Cerebellar nuclear complex (tissue), 1 donor: ENCODE results near the gene RPL36A.

Source experiments
- DNase-seq, 2 experiments: peaks; one replicate each; lab custom pipeline; 2025; lab: John Stamatoyannopoulos, UW

RPL36A gene

DNA sequence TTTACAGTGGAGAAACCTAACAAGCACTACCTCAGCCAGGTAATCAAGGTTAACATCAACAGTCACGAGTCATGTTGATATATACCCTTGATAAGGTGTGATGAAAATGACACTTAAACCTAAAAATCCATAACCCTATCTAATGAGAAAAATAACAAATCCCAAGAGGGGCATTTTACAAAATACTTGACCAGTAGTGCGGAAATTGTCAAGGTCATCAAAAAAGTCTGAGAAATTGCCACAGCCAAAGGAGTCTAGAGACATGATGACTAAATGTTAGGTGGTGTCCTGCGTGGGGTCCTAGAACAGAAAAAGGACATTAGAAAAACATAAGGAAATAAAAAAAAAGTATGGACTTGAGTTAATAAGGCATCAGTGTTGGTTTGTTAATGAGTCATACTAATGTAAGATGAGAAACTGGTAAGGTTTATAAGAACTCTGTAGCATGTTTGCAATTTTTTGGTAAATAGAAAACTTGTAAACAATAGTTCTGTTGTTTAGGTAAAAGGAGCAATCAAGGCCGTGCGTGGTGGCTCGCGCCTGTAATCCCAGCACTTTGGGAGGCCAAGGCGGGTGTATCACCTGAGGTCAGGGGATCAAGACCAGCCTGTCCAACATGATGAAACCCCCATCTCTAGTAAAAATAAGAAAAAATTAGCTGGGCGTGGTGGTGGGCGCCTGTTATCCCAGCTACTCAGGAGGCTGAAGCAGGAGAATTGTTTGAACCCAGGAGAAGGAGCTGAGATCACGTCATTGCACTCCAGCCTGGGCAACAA, 2.9 kb downstream of the RPL36A start:
- DNase-seq: no peak

DNA sequence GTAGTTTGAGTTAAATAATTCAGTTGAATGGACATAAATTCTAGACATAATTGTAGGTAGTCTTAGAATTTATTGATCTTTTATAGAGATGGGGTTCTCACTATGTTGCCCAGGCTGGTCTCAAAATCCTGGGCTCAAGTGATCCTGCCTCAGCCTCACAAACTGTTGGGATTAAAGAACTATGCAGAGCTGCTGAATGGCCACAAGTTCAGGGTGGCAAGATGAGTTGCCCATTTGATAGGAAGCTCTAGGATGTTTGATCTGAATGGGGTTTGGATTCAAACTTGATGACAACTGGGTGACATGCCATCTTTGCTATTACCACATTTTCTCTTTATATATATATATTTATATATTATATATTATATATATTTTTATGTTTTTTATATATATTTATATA, 3.6 kb downstream of the RPL36A start:
- DNase-seq: no peak

DNA sequence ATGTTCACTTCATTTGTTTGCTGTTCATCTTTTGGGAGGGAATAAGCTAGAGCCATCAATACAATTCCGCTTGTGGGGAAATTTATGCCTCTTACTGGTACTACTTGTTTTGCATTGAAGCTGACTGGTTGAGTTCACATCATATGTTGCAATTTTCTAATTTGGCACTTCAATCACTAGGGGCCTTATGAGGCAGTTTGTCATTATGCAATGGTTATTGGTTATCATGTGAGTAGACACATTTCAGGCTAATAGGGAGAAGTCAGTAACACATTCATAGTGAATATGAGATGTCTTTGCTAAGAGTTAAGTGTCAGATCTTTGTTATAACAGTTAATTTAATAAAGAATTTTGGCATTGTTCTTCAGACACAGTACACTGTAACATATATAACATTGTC, 5.0 kb downstream of the RPL36A start:
- DNase-seq: no peak

DNA sequence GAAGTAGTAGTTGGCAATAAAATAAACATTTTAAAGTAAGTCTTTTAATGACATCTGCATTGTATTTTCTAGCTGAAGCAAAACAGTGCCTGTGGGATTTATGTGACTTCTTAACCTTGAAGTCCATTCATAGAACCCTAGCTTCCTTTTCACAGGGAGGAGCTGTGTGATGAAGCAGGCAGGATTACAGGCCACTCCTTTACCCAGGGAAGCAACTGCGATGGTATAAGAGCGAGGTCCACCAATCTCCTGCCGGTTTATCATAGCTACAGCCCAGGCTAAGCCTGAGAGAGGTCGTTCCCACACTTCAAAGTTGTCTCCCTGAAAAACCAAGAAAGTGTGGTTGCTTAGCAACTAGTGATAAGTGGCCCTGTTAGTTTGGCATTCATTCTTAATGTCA, 7.0 kb downstream of the RPL36A start:
- no peak for DNase-seq

DNA sequence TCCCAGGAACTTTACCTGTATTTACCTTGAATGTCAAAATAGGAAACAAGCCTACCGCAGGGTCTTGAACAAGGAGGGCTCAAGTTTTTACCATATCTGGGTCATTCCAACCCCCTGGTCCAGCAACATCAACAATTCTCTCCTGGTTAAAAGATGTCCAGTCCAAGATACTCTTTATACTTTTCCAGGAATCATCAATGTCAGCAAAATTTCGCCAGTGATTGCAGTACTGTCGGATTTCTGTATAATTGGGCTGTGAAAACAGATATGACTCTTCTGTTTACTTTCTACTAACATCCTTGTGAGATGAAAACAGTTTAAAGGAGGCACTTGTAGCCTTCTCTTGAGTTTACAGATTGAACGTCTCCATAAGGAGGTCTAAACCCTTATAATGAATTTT, 7.9 kb downstream of the RPL36A start:
- no peak for DNase-seq

DNA sequence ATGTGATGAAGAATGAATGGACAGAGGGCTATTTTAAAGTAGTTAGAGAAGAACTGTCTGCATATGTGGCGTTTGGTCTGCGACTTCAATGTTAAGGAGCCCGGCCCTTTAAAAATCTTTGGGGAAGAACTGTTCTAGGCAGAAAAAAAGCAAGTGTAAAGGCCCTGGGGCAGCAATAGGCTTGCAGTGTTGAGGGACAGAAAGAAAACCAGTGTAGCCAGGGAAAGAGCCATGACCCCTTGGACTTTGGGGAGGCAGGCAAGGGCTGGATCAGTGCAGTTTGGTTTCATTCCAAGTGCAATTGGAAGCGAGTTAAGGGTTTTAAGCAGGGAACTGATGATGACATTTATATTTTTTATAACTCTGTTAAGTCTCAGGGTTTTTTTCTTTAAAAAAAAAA, 9.0 kb downstream of the RPL36A start:
- no peak for DNase-seq

DNA sequence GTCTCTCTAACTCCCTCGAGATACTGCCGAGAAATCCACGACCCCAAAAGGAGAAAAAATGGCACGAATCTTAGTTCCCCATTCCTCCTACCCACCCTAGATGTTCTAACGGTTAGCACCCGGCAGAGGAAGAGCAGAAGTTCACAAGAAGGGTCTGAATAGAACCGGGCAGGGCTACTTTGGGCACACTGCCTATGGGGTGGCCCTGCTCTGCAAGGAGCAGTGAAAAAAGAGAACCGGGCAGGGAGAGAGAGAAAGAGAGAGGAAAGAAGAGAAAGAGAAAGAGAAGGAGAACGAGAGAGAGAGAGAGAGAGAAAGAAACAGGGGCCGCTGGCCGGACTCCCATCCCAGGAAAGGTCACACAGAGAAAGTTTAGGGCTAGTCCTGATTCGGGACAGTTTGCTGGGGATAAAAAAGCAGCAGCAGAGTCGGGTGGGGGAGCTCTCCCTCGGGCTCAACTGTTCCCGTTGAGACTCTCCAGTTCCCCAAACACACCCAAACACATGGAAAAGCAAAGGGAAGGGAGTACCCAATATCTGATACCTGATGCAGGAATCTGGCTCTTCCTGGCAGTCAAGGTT, 16.4 kb downstream of the RPL36A start:
- no peak for DNase-seq

DNA sequence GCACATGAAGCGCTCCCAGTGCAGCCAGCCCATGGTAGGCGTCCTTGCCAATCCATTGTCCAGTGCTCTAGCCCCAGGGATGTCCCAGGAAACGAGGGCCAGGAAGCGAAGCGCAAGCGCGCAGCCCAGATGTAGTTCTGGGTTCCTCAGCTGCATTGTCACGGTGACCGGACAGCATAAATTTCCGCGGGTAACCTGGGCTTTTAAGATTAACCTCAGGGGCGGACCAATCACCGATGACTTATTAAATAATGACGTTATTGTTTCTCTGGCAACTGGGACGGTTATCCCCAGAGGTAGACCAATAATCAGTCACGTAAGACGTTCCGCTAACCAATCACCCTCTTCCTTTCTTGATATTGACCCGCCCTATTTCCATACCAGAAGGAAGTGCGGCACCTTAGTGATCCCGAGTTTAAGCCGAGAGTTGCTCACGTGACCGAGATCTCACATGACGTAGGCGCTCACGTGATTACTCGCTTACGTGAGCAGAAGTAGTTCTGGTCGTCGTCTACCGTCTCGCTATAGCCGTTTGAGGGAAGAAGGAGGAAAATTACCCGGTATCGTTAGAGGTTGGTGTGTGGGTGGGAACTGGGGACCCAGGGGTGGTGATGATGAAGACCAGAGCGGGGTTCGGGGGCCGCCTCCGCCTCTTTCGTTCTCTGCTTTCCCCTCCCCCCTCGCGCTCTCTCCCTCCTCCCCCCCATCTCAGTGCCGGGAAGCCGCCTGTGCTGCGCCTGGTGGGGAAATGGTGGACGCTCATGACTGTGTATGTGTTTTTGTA, 17.1 kb downstream of the RPL36A start, which contains the start of the genes GLA and HNRNPH2:
Gene GLA, minus strand, starts transcription at position 178 of the 784 bp plus-strand sequence. Its CDS starts 22 bp downstream, at position 156.
Gene HNRNPH2, plus strand, starts transcription at position 475 of the 784 bp plus-strand sequence. CDS start 3,767 bp downstream, outside the sequence.
- peak; percentile 4 to 78 for DNase-seq

DNA sequence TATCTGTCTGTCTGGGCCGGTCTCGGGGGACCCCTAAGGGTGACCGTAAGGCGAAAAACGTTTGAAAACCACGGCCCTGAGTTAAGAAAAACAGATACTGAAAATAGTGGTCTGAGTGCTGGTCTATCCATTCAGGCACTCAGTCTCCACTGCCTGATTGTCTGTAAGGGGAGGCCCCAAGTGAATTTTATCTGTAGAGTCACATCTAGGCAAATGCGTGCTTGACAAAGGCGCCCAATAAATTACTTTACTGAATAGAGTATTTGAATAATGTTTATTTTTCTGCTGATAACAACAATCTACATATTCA, 17.7 kb downstream of the RPL36A start:
- DNase-seq: no peak

DNA sequence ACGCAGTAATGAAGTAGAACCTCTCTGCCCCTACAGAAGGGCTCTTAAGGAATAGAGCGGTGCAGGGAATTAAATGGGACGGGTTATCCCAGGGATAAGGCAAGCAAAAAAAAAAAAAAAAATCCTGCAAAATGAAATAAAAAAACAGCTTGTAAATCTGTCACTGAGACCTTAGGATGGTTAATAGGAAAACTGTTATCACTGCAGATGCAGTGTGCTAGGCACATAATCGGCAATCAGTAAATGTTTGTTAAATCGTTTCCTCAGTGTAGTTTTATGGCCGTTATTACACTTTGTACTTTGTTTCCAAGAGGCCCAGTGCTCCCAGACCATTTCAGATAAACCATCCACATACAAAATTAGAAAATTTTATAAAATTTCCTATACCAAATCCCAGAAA, 18.2 kb downstream of the RPL36A start:
- DNase-seq: no peak

DNA sequence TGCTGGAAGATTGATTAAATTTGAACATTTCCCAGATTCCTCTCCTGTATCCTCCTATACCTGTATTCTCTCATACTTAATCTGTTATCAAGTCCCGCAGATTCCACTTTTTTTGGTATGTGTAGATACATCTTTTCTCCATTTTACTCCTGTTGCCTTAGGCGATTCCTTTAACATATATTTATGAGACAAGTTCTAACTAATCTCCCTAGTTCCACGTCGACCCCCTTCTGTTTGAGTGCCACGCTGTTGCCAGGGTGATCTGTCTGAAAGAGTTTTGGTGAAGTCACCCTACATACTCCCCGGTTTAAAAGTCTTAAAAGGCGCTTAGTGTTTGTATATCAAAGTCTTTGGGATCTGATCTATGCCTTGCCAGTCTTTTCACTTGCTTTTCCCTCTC, 19.6 kb downstream of the RPL36A start:
- DNase-seq: no peak

DNA sequence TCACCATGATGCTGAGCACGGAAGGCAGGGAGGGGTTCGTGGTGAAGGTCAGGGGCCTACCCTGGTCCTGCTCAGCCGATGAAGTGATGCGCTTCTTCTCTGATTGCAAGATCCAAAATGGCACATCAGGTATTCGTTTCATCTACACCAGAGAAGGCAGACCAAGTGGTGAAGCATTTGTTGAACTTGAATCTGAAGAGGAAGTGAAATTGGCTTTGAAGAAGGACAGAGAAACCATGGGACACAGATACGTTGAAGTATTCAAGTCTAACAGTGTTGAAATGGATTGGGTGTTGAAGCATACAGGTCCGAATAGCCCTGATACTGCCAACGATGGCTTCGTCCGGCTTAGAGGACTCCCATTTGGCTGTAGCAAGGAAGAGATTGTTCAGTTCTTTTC, 21.2 kb downstream of the RPL36A start:
- no peak for DNase-seq

DNA sequence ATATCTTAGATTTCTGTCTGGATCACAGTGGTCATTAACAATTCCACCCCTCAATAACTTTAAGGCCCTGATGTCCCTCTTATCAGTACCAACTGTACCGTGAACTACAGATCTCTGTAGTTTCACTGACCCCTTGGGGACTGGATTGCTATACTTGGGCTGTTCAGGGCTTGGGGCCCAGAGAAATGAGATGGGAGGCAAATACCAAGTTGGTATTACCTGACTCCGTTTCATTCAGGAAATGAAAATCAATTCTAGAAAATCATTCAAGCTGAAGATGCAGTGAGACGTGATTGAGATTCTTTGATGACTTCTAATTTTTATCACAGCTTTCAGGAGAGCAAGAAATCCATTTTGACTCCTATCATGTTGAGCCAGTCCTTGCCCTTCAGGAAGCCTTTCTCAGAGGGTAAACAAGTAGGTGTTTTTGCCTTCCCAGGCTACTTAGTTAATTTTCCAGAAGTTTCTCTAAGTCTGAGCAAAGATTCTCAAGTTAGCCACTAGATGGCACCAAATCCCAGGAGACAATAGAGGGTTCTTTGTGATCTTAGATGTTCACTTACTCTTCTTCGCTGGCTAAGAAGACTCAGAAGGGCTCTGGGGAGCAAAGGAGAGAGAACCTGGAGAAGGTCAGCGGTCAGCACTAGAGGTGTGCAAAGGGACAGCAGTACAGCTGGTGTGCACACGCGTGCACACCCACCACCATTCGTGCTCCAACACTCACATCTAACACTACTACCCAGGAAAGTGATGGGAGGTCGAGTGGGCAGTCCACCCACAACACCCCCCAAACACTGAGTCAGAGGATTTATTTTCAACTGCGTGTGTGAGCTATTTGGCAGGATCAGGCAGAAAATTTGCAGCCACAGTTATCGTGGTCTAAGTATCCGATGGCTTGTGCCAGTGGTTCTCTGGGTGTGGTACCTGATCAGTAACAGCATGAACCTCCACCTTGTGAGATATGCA, 24.7 kb downstream of the RPL36A start:
- DNase-seq: peak in 1 of 2 experiments; percentile 8

DNA sequence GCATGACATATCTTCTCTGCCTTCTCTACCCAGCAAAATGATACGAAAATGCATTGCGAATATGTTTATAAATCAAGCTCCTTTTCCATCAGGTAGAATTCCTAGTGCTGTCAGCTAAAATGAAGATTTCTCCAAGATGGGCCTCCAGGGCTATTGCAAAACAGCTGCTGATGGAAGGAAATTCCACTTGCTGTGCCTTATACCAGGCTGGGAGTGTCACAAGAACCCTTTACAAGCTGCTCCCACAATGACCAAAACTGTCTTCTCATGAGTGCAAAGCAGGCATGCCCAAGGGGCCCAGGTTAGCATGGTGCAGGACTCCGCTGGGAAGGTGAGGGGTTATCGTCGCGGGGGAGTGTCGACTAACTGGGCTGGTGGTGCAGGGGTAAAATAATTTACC, 25.9 kb downstream of the RPL36A start:
- no peak for DNase-seq

DNA sequence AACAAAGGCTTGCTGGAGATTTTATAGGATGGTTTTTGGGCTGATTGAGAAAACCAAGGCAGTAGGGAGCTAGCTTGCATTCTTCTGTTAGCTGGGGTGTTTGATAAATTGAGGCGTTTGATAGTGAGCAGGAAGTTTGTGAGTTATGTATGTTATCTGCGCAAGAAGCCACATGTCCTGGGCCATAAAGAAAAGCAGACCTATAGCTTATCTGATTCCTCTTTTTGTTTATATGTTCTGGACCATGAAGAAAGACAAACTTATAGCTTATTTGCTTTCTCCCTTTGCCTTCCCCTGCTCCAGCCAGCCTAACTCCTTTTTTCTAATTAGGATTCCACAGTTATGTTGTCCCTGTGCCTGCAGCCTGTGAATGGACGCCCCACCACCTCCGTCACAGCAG, 26.4 kb downstream of the RPL36A start:
- no peak for DNase-seq

DNA sequence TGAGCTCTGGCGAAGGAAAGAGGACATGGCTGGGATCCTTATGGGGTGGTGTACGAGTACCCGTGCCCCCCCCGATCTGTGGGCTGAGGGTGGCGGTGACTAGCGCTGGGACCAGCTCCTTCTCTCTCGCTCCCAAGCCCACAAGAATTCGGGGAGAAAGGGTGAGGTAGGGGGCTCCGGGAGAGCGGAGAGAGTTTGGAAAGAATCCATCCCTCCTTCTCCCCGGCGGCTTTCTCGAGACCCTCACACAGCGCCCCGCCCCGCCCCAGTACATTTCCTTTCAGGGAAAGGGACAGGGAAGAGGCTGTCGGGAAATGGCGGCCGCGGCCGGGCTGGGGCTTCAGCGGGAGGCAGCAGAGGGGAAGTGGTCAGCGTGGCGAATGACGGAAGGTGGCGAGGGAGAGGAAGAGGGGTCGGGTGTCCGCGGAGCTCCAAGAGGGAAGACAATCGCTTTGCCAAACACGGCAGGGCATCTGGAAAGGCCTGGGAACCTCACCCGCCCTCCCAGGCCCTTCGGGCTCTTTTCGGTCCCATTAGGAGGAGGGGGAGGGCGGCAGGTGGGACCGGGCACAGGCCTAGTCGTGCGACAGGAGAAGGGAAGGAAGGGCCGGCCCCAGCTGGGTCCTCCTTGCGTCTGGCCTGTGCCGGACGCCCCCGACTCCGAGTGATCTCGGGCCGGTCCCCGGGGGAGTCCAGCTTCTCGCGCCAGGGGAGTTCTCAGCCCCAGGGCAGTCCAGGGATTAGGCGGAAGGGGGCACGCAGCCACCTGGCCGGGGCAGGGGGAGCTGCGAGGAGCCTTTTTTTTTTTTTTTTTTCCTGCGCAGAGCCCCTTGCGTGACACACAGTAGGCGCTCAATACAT, 27.4 kb downstream of the RPL36A start:
- DNase-seq: peak in 1 of 2 experiments; percentile 9

DNA sequence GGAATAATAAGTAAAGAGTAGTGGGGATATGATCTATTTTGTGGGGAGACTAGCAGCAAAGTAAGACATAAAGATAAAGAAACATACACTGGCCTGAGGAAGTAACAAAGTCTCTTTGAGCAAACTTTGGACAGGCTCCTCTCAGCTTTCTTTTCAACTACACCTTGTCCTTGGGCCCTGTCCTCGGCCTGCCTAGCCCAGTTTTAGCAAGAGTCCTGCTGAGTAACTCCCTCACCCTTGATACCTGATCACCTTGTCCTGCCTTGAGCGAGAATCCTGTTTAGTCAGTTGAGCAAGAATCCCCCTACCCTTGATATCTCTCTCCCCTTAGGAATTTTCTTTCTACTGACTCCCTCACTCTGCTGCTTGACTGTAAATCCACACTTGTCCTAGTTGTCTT, 28.7 kb downstream of the RPL36A start:
- DNase-seq: no peak

DNA sequence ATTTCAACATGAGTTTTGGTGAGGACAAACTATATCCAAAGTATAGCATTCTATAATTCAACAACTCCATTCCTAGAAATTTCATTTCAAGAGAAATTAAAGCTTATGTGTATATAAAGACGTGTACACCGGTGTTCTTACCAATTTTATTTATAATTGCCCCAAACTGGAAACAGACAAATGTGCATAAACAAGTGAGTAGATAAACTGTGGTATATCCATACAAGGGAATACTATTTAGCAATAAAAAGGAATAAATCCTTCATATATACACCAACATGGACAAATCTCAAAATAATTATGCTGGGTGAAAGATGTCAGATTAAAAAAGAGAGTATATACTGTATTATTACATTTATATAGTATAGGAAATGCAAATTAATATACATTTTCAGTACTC, 37.1 kb downstream of the RPL36A start:
- no peak for DNase-seq

DNA sequence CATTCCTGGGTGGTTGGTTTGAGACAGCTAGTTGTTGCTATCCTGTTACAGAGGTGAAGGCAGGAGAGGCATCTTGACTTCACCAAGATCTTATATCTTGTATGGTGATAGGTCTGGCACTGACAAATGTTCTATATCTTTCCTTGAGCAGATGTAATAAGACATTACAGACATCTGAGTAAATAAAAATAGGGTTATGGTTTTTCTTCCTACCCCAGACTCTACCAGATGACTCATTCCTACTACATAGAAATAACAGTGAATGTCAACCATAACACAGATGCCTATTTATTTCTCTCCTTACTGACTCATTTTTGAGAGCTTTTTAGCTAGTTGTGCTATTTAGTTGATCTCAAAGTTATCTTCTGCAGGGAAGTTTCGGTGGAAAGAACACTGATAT, 39.1 kb downstream of the RPL36A start:
- no peak for DNase-seq

DNA sequence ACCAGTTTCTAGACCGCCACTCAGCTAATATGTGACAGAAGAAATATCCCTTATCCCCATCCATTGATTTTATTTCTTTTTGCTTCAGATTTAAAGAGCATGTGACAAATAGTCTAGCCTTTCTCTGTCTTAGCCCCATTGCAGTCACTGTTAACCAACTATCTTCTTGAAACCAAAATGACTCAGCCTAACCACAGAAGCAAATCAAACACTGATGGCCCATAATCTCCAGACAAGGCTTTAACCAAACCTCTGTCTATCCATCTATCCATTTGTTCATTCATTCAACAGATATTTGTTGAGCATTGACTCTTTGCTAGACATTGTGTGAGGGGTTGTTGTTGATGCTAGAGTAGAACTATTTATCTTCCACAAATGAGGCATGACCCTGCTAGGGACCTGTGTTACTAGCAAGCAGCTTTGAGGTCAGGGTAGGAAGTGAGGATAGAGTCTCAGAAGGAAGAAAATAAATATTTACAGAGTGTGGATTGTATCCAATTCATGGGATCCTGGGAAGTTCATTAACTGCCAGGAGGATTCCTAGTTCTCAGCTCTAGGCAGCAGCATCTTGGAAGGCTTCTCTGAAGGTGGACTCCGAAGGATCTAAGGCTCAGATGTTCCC, 39.8 kb downstream of the RPL36A start:
- DNase-seq: no peak
